ENCODE measurements around the gene CBX8. TPM values are rescaled to one million over a fixed set of nuclear protein-coding genes. Genes with fewer than 3 reads are reported as not detected.

The CBX8 gene
- total and polyA plus RNA-seq, 2 of the 13 experiments (the other 11 are each of a cell fraction or from before 2014, with no cell fraction given): 0.34 to 12.6 TPM

DNA sequence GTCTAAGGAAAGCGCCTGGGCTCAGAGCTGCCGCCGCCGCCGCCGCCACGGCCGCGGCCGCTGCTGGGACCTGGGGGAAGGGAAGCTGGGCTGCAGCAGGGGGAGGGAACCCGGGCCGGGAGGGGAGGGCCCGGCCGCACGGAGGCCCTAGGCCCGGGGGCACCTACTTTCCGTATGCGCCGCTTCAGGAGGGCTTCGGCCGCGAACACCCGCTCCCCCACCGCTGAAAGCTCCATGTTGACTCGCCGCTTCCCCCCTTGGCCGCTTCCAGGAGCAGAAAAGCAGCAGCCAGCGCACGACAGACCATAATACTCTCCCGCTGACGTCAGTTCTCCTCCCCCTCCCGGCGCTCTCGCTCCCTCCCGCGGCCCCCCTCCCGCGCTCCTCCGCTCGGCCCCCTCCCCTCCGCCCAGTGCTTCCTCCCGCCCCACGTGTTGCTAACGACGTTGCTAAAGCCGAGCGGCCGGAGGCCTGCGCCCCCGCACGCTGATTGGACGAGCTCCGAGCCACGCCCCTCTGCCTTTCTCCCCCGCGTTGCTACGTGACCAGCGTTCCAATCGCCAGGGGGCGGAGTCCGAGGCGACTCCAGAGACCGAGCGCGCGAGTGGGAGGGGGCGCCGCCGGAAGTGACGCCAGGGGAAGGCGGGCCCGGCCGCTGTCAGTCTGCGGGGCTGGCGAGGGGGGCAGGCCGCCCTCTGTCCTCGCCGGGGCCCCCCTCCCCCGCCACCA, at the start of gene CBX8 (continued):
- TF ChIP-seq ZNF350 (CRISPR knock-in tag; IDR thresholded peaks at IDR 0.05; ENCODE audit: borderline replicate concordance, low read depth): peak; percentile 37; the same call in 1 of the 2 replicates
- peak; percentile 12; the same call in 1 of the 2 replicates for TF ChIP-seq ZSCAN25 (CRISPR knock-in tag; IDR thresholded peaks at IDR 0.05)
- TF ChIP-seq, protein P1, sequence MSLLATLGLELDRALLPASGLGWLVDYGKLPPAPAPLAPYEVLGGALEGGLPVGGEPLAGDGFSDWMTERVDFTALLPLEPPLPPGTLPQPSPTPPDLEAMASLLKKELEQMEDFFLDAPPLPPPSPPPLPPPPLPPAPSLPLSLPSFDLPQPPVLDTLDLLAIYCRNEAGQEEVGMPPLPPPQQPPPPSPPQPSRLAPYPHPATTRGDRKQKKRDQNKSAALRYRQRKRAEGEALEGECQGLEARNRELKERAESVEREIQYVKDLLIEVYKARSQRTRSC (CRISPR knock-in tag; IDR thresholded peaks at IDR 0.05; ENCODE audit: low read depth): 0 out of 2 replicates have a peak, but pooled peaks have one; percentile 16
- TF ChIP-seq, protein P2, sequence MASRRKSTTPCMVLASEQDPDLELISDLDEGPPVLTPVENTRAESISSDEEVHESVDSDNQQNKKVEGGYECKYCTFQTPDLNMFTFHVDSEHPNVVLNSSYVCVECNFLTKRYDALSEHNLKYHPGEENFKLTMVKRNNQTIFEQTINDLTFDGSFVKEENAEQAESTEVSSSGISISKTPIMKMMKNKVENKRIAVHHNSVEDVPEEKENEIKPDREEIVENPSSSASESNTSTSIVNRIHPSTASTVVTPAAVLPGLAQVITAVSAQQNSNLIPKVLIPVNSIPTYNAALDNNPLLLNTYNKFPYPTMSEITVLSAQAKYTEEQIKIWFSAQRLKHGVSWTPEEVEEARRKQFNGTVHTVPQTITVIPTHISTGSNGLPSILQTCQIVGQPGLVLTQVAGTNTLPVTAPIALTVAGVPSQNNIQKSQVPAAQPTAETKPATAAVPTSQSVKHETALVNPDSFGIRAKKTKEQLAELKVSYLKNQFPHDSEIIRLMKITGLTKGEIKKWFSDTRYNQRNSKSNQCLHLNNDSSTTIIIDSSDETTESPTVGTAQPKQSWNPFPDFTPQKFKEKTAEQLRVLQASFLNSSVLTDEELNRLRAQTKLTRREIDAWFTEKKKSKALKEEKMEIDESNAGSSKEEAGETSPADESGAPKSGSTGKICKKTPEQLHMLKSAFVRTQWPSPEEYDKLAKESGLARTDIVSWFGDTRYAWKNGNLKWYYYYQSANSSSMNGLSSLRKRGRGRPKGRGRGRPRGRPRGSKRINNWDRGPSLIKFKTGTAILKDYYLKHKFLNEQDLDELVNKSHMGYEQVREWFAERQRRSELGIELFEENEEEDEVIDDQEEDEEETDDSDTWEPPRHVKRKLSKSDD (CRISPR knock-in tag; IDR thresholded peaks at IDR 0.05; ENCODE audit: low read depth): peak; percentile 33; the same call in 1 of the 2 replicates
- TF ChIP-seq TBL1XR1 (IDR thresholded peaks at IDR 0.05; ENCODE audit: borderline replicate concordance, low read length, partially characterized antibody): no peak
- no peak for TF ChIP-seq ZNF33A (CRISPR knock-in tag; IDR thresholded peaks at IDR 0.05; ENCODE audit: borderline replicate concordance)
- peak; percentile 54; the same call in 1 of the 2 replicates for TF ChIP-seq ZNF816 (CRISPR knock-in tag; IDR thresholded peaks at IDR 0.05; ENCODE audit: borderline replicate concordance)
- no peak for TF ChIP-seq NONO (IDR thresholded peaks at IDR 0.05)
- peak; percentile 82; the same call in 1 of the 2 replicates for TF ChIP-seq NONO (CRISPR knock-in tag; conservative IDR thresholded peaks at IDR 0.05)
- TF ChIP-seq ZNF75D (CRISPR knock-in tag; IDR thresholded peaks at IDR 0.05; ENCODE audit: borderline replicate concordance): no peak
- TF ChIP-seq ZNF776 (CRISPR knock-in tag; IDR thresholded peaks at IDR 0.05): 0 out of 2 replicates have a peak, but pooled peaks have one; percentile 61
- TF ChIP-seq ZNF34 (CRISPR knock-in tag; IDR thresholded peaks at IDR 0.05; ENCODE audit: borderline replicate concordance): no peak
- 0 out of 2 replicates have a peak, but pooled peaks have one; percentile 20 for TF ChIP-seq FOXK2 (IDR thresholded peaks at IDR 0.05)
- TF ChIP-seq, protein P3, sequence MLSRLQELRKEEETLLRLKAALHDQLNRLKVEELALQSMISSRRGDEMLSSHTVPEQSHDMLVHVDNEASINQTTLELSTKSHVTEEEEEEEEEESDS (CRISPR knock-in tag; IDR thresholded peaks at IDR 0.05; ENCODE audit: borderline replicate concordance): no peak
- peak; percentile 93 for TF ChIP-seq TEAD3 (CRISPR knock-in tag; optimal IDR thresholded peaks at IDR 0.05; ENCODE audit: borderline replicate concordance)
- TF ChIP-seq SKI (IDR thresholded peaks at IDR 0.05; ENCODE audit: partially characterized antibody): peak; percentile 41
- TF ChIP-seq ZNF577 (CRISPR knock-in tag; IDR thresholded peaks at IDR 0.05; ENCODE audit: borderline replicate concordance, low read depth): no peak
- TF ChIP-seq ZBTB46 (CRISPR knock-in tag; IDR thresholded peaks at IDR 0.05; ENCODE audit: borderline replicate concordance): no peak
- no peak for TF ChIP-seq HMG20A (CRISPR knock-in tag; IDR thresholded peaks at IDR 0.05; ENCODE audit: borderline replicate concordance)
- TF ChIP-seq ZNF629 (CRISPR knock-in tag; conservative IDR thresholded peaks at IDR 0.05): no peak
- TF ChIP-seq NBN (conservative IDR thresholded peaks at IDR 0.05): no peak
- peak; percentile 89 for TF ChIP-seq IRF9 (CRISPR knock-in tag; IDR thresholded peaks at IDR 0.05; ENCODE audit: borderline replicate concordance)
- peak; percentile 66 for TF ChIP-seq ZNF160 (CRISPR knock-in tag; IDR thresholded peaks at IDR 0.05)
- TF ChIP-seq ZNF564 (CRISPR knock-in tag; IDR thresholded peaks at IDR 0.05): peak; percentile 87; the same call in 1 of the 2 replicates

All from HepG2 (cell line).